ENCODE data around the gene ZNF836. TPM values are rescaled to one million over a fixed set of nuclear protein-coding genes. Genes with fewer than 3 reads are reported as not detected.
A peak's percentile ranks its signal among the peaks of the same experiment; 100 is the strongest.

Gene ZNF836
- total and polyA plus RNA-seq, 2 experiments from 2014 or later, result 2.9 to 9.4 TPM

DNA sequence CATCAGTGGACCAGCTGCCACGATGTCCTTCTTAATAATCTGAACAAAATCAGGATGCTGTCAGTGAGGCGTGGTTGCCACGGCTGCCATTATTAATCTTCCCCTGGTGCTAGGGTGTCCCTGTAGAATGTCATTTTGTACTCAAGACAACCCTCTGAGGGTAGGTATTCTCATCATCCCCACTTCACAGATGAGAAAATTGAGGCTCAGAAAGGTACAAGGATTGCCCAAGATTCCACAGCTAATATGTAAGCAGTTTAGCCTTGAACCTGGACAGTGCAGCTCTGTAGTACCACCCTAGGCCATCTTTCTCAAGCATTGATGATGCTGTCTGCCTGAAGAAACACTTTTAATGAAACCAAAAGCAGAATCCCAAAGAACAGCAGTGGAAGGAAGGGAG lies 26.5 kb upstream of the ZNF836 start:
- DNase-seq (ENCODE audit: low spot score), result no peak
- H3K4me3 ChIP-seq, result no peak overlapping the region
- WGBS (ENCODE audit: low lambda C conversion rate, missing lambda C conversion rate), result 92% methylated on average over 3 of the region's 3 CpGs
- H2AFZ ChIP-seq, result no peak overlapping the region
- no peaks in the 10 kb centered on the region for H3K9me2 ChIP-seq (replicated peaks; ENCODE audit: insufficient read depth)
- H3K27ac ChIP-seq, result no peak overlapping the region
- TF ChIP-seq, protein P1, sequence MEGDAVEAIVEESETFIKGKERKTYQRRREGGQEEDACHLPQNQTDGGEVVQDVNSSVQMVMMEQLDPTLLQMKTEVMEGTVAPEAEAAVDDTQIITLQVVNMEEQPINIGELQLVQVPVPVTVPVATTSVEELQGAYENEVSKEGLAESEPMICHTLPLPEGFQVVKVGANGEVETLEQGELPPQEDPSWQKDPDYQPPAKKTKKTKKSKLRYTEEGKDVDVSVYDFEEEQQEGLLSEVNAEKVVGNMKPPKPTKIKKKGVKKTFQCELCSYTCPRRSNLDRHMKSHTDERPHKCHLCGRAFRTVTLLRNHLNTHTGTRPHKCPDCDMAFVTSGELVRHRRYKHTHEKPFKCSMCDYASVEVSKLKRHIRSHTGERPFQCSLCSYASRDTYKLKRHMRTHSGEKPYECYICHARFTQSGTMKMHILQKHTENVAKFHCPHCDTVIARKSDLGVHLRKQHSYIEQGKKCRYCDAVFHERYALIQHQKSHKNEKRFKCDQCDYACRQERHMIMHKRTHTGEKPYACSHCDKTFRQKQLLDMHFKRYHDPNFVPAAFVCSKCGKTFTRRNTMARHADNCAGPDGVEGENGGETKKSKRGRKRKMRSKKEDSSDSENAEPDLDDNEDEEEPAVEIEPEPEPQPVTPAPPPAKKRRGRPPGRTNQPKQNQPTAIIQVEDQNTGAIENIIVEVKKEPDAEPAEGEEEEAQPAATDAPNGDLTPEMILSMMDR (IDR thresholded peaks at IDR 0.05; ENCODE audit: poor library complexity), result no peak
- TF ChIP-seq EZH2phosphoT487 (IDR thresholded peaks at IDR 0.05; ENCODE audit: low read depth, severe bottlenecking, unreplicated experiment), result no peak
- TF ChIP-seq EZH2 (IDR thresholded peaks at IDR 0.05; ENCODE audit: borderline replicate concordance), result no peak
- H4K20me1 ChIP-seq (ENCODE audit: insufficient read depth, poor library complexity, severe bottlenecking), result peaks cover 93% of the 10 kb centered on the region
- peaks cover 99% of the 10 kb centered on the region for H3K79me2 ChIP-seq
- no peaks in the 10 kb centered on the region for H3K27me3 ChIP-seq
- no peaks in the 10 kb centered on the region for H3K36me3 ChIP-seq (replicated peaks; ENCODE audit: insufficient read depth, low read depth)
- no peak overlapping the region for H3K4me2 ChIP-seq
- no peaks in the 10 kb centered on the region for H3K4me1 ChIP-seq (ENCODE audit: insufficient read depth)
- H3K9me3 ChIP-seq (ENCODE audit: low read depth), result no peaks in the 10 kb centered on the region

DNA sequence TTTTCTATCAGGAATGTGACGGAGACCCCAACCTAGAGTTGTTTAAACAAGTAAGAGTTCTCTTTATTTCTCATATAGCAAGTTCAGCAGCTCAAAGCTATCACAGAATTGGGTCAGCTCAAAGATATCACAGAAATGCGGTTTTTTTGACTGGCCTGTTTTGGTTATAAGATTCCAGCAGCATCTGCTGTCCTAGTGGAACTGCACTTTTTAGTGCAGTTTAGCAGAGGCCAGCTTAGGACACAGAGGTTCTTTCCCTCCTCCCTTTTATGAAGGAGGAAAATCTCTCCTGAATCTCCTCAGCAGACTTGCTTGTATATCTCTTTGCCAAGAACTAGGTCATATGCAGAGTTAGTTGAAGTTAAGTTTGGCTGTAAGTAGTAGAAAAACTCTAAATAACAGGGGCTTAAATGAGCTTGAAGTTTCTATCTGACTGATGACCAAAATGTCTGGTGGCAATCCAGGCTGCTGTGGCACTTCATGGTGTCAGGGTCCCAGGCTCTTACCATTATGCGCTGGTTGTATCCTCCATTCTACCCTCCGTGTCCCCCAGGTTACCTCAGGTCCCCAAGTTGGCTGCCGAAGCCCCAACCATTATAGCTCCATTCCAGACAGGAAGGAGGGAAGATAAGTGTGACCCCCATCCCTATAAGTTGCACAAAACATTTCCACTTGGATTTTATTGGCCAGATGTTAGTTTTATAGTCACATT lies 25.0 kb upstream of the ZNF836 start:
- no peak overlapping the region for H3K4me2 ChIP-seq
- peaks cover 99% of the 10 kb centered on the region for H4K20me1 ChIP-seq (ENCODE audit: insufficient read depth, poor library complexity, severe bottlenecking)
- H3K27ac ChIP-seq, result no peak overlapping the region
- TF ChIP-seq EZH2phosphoT487 (IDR thresholded peaks at IDR 0.05; ENCODE audit: low read depth, severe bottlenecking, unreplicated experiment) (no peak), EZH2 (IDR thresholded peaks at IDR 0.05; ENCODE audit: borderline replicate concordance) (no peak)
- TF ChIP-seq, protein P1 (IDR thresholded peaks at IDR 0.05; ENCODE audit: poor library complexity), result no peak
- H3K79me2 ChIP-seq, result peaks cover 99% of the 10 kb centered on the region
- no peak overlapping the region for H3K4me3 ChIP-seq
- H3K4me1 ChIP-seq (ENCODE audit: insufficient read depth), result peaks cover 6% of the 10 kb centered on the region
- no peaks in the 10 kb centered on the region for H3K9me3 ChIP-seq (ENCODE audit: low read depth)
- H2AFZ ChIP-seq, result no peak overlapping the region
- DNase-seq (ENCODE audit: low spot score), result no peak
- 95% methylated on average over 5 of the region's 5 CpGs for WGBS (ENCODE audit: low lambda C conversion rate, missing lambda C conversion rate)
- H3K27me3 ChIP-seq, result no peaks in the 10 kb centered on the region
- H3K9me2 ChIP-seq (replicated peaks; ENCODE audit: insufficient read depth), result no peaks in the 10 kb centered on the region
- no peaks in the 10 kb centered on the region for H3K36me3 ChIP-seq (replicated peaks; ENCODE audit: insufficient read depth, low read depth)

DNA sequence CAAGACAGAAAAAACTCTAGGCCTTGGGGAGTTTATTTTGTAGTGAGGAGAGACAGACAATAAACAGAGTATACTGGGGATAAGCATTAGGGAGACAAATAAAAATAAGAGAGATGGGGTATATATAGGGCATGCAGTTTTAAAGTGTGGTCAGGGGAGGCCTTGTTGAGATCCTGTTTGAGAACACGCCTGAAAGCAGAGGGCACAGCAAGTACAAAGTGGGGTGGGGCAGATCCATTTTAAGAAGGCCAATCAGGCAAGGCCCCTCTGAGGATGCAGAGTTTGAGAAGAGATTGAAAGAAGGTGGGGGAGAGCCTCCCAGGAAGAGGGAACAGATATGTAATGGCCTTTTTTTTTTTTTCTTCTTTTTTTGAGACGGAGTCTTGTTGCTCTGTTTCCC lies 20.5 kb upstream of the ZNF836 start:
- Histone ChIP-seq H3K4me2 (peak overlapping the region; percentile 94), H4K20me1 (ENCODE audit: insufficient read depth, poor library complexity, severe bottlenecking) (peaks cover 61% of the 10 kb centered on the region)

More for the DNA sequence above, 20.5 kb upstream of the ZNF836 start:
- Histone ChIP-seq H3K4me3 (no peak overlapping the region), H3K9me2 (replicated peaks; ENCODE audit: insufficient read depth) (no peaks in the 10 kb centered on the region), H3K27me3 (no peaks in the 10 kb centered on the region), H3K79me2 (peaks cover 75% of the 10 kb centered on the region), H2AFZ (no peak overlapping the region), H3K36me3 (replicated peaks; ENCODE audit: insufficient read depth, low read depth) (no peaks in the 10 kb centered on the region), H3K9me3 (ENCODE audit: low read depth) (no peaks in the 10 kb centered on the region), H3K4me1 (ENCODE audit: insufficient read depth) (peaks cover 19% of the 10 kb centered on the region), H3K27ac (peak overlapping the region; percentile 4)
- DNase-seq (ENCODE audit: low spot score), result no peak
- TF ChIP-seq EZH2phosphoT487 (IDR thresholded peaks at IDR 0.05; ENCODE audit: low read depth, severe bottlenecking, unreplicated experiment) (no peak), EZH2 (IDR thresholded peaks at IDR 0.05; ENCODE audit: borderline replicate concordance) (no peak)
- TF ChIP-seq, protein P1 (IDR thresholded peaks at IDR 0.05; ENCODE audit: poor library complexity), result no peak
- WGBS (ENCODE audit: low lambda C conversion rate, missing lambda C conversion rate), result 79% methylated on average over 2 of the region's 2 CpGs

Data from hepatocyte (in vitro differentiated cells).